Measurements from ENCODE around the gene NUB1. TPM values are rescaled to one million over a fixed set of nuclear protein-coding genes. Genes with fewer than 3 reads are reported as not detected.

Gene NUB1
- total RNA-seq, 1 experiment from 2014 or later = 40.0 TPM

DNA sequence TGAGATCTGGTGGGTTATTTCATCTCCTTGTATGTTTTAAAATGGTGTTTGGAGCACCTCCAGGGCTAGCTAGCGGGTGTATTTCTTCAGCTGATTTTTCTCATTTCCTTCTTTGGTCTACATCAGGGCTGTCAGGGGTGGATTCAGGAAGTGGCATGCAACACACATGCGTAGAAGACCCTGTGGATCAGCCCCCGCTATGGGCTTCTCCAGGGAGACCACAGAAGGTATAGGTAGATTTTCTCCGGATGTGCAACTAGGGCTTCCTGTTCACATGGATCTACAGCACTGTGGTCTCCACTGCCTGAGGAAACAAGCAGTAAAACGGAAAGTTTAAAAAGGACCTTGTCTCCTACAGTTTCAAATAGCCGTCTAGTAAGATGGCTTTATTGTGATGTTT is 10.4 kb downstream of the NUB1 start:
- Histone ChIP-seq H3K9ac (ENCODE audit: low read length) (peak overlapping the region; percentile 23; the same call in 1 of the 2 replicates), H3K4me3 (ENCODE audit: low read length) (no peak overlapping the region), H3K9me2 (replicated peaks; ENCODE audit: insufficient read depth, low read length) (no peaks in the 10 kb centered on the region), H3K4me1 (ENCODE audit: low read length) (peaks cover 50% of the 10 kb centered on the region), H4K20me1 (ENCODE audit: insufficient read depth, low read depth, low read length) (no peaks in the 10 kb centered on the region), H3K27me3 (ENCODE audit: low read length) (no peaks in the 10 kb centered on the region), H3K36me3 (ENCODE audit: insufficient read depth, low read length) (peaks cover 27% of the 10 kb centered on the region), H3K9me3 (ENCODE audit: low read length) (no peaks in the 10 kb centered on the region), H3K27ac (ENCODE audit: low read length) (peak overlapping the region; percentile 49), H2AFZ (ENCODE audit: low read length) (peak overlapping the region; percentile 37; the same call in 1 of the 2 replicates), H3K4me2 (ENCODE audit: low read depth, low read length, poor library complexity, severe bottlenecking) (peak overlapping the region; percentile 99), H3K79me2 (ENCODE audit: low read length) (peaks cover 17% of the 10 kb centered on the region)
- DNase-seq = peak; percentile 50

DNA sequence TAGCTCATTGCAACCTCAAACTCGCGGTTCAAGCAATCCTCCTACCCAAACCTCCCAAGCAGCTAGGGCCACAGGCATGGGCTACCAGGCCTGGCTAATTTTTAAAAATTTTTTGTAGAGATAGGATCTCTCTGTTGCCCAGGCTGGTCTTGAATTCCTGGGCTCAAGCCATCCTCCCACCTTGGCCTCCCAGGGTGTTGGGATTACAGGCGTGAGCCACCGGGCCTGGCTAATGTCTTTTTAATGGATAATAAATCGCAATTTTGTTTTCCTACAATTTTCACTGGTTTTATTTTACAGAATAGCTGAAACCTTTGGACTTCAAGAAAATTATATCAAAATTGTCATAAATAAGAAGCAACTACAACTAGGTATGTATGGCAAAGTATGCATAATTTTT is 10.9 kb downstream of the NUB1 start:
- peaks cover 16% of the 10 kb centered on the region for H3K79me2 ChIP-seq (ENCODE audit: low read length)

GRCh38 chr7:151361193-151361959 is 19.8 kb downstream of the NUB1 start:
- H3K4me2 ChIP-seq (ENCODE audit: low read depth, low read length, poor library complexity, severe bottlenecking) = no peak overlapping the region
- H3K9me3 ChIP-seq (ENCODE audit: low read length) = no peaks in the 10 kb centered on the region
- H2AFZ ChIP-seq (ENCODE audit: low read length) = no peak overlapping the region
- no peaks in the 10 kb centered on the region for H4K20me1 ChIP-seq (ENCODE audit: insufficient read depth, low read depth, low read length)
- no peaks in the 10 kb centered on the region for H3K79me2 ChIP-seq (ENCODE audit: low read length)
- no peak overlapping the region for H3K27ac ChIP-seq (ENCODE audit: low read length)
- H3K4me1 ChIP-seq (ENCODE audit: low read length) = no peaks in the 10 kb centered on the region
- no peak overlapping the region for H3K9ac ChIP-seq (ENCODE audit: low read length)
- no peak overlapping the region for H3K4me3 ChIP-seq (ENCODE audit: low read length)
- no peaks in the 10 kb centered on the region for H3K9me2 ChIP-seq (replicated peaks; ENCODE audit: insufficient read depth, low read length)
- peak; percentile 19 for DNase-seq
- no peaks in the 10 kb centered on the region for H3K27me3 ChIP-seq (ENCODE audit: low read length)
- peaks cover 24% of the 10 kb centered on the region for H3K36me3 ChIP-seq (ENCODE audit: insufficient read depth, low read length)

More for the DNA sequence above, 10.9 kb downstream of the NUB1 start:
- Histone ChIP-seq H3K4me3 (ENCODE audit: low read length) (no peak overlapping the region), H3K27me3 (ENCODE audit: low read length) (no peaks in the 10 kb centered on the region), H3K27ac (ENCODE audit: low read length) (no peak overlapping the region), H3K9me2 (replicated peaks; ENCODE audit: insufficient read depth, low read length) (no peaks in the 10 kb centered on the region), H3K9me3 (ENCODE audit: low read length) (no peaks in the 10 kb centered on the region), H3K9ac (ENCODE audit: low read length) (no peak overlapping the region), H4K20me1 (ENCODE audit: insufficient read depth, low read depth, low read length) (no peaks in the 10 kb centered on the region), H3K36me3 (ENCODE audit: insufficient read depth, low read length) (peaks cover 27% of the 10 kb centered on the region), H2AFZ (ENCODE audit: low read length) (no peak overlapping the region), H3K4me2 (ENCODE audit: low read depth, low read length, poor library complexity, severe bottlenecking) (no peak overlapping the region), H3K4me1 (ENCODE audit: low read length) (peaks cover 50% of the 10 kb centered on the region)
- no peak for DNase-seq

DNA sequence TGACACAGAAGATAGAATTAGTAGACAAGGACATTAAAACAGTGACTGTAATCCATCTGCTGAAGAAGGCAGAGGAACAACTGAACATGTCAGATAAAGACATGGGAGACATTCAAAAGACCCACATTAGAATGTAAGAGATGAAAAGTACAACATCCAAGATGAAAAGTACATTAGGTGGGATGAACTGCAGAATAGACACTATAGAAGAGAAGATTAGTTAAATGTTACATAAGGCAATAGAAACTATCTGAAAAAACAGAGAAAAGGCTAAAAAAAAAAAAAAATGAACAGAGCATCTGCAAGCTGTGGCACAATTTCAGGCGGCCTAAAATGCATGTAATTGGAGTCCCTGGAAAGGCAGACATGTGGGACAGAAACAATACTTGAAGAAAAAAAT is 21.6 kb downstream of the NUB1 start:
- Histone ChIP-seq H3K9me3 (ENCODE audit: low read length) (no peaks in the 10 kb centered on the region), H3K4me3 (ENCODE audit: low read length) (no peak overlapping the region), H4K20me1 (ENCODE audit: insufficient read depth, low read depth, low read length) (no peaks in the 10 kb centered on the region), H3K79me2 (ENCODE audit: low read length) (no peaks in the 10 kb centered on the region), H3K4me1 (ENCODE audit: low read length) (no peaks in the 10 kb centered on the region), H2AFZ (ENCODE audit: low read length) (no peak overlapping the region), H3K27me3 (ENCODE audit: low read length) (no peaks in the 10 kb centered on the region), H3K27ac (ENCODE audit: low read length) (no peak overlapping the region), H3K9me2 (replicated peaks; ENCODE audit: insufficient read depth, low read length) (no peaks in the 10 kb centered on the region), H3K9ac (ENCODE audit: low read length) (no peak overlapping the region), H3K4me2 (ENCODE audit: low read depth, low read length, poor library complexity, severe bottlenecking) (no peak overlapping the region), H3K36me3 (ENCODE audit: insufficient read depth, low read length) (peaks cover 24% of the 10 kb centered on the region)
- no peak for DNase-seq

DNA sequence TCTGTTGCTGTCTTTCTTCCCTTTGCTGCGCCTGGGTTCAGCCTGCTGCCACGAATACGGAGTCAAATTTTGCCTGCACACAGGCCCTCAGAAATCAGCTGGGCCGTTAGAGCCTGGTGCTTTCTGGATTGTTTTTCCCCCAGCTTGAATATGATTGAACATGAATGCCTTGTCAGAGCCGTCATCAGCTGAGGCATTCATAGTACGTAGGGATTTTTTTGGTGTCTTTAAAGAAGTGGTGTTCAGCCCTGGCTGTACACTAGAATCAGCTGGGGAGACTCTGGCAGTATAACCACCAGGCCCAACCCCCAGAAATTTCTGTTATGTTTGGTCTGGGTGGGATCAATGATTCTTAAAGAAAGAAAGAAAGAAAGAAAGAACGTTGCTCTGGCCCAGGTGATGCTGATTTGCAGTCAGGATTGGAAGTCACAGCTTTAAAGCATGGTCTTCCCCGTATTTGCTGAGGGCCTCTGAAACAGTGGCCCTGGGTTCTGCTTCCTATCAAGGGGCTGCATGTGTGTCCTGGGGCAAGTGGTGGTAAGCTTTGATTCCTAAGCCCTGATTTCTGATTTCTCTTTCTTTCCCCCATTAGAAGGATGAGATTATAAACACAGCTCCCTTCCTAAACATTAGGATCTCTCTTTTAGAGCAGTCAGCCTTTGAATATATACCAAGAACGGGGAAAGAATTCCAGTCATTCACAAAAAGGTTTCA is 24.7 kb downstream of the NUB1 start:
- H2AFZ ChIP-seq (ENCODE audit: low read length) = no peak overlapping the region
- no peaks in the 10 kb centered on the region for H3K9me3 ChIP-seq (ENCODE audit: low read length)
- no peak overlapping the region for H3K4me2 ChIP-seq (ENCODE audit: low read depth, low read length, poor library complexity, severe bottlenecking)
- H3K27ac ChIP-seq (ENCODE audit: low read length) = no peak overlapping the region
- H3K4me1 ChIP-seq (ENCODE audit: low read length) = no peaks in the 10 kb centered on the region
- H3K79me2 ChIP-seq (ENCODE audit: low read length) = no peaks in the 10 kb centered on the region
- no peak overlapping the region for H3K9ac ChIP-seq (ENCODE audit: low read length)
- no peak for DNase-seq
- H3K27me3 ChIP-seq (ENCODE audit: low read length) = no peaks in the 10 kb centered on the region
- no peak overlapping the region for H3K4me3 ChIP-seq (ENCODE audit: low read length)
- no peaks in the 10 kb centered on the region for H4K20me1 ChIP-seq (ENCODE audit: insufficient read depth, low read depth, low read length)
- no peaks in the 10 kb centered on the region for H3K9me2 ChIP-seq (replicated peaks; ENCODE audit: insufficient read depth, low read length)
- H3K36me3 ChIP-seq (ENCODE audit: insufficient read depth, low read length) = peaks cover 24% of the 10 kb centered on the region

GRCh38 chr7:151366880-151367222 is 25.2 kb downstream of the NUB1 start:
- no peak overlapping the region for H3K9ac ChIP-seq (ENCODE audit: low read length)
- DNase-seq = no peak

GRCh38 chr7:151367284-151367683 is 25.7 kb downstream of the NUB1 start:
- Histone ChIP-seq H3K9ac (ENCODE audit: low read length) (no peak overlapping the region), H3K4me1 (ENCODE audit: low read length) (no peaks in the 10 kb centered on the region), H3K9me2 (replicated peaks; ENCODE audit: insufficient read depth, low read length) (no peaks in the 10 kb centered on the region), H3K27me3 (ENCODE audit: low read length) (no peaks in the 10 kb centered on the region), H3K4me2 (ENCODE audit: low read depth, low read length, poor library complexity, severe bottlenecking) (no peak overlapping the region), H3K36me3 (ENCODE audit: insufficient read depth, low read length) (peaks cover 17% of the 10 kb centered on the region), H4K20me1 (ENCODE audit: insufficient read depth, low read depth, low read length) (no peaks in the 10 kb centered on the region), H3K4me3 (ENCODE audit: low read length) (no peak overlapping the region), H2AFZ (ENCODE audit: low read length) (no peak overlapping the region), H3K27ac (ENCODE audit: low read length) (no peak overlapping the region), H3K9me3 (ENCODE audit: low read length) (no peaks in the 10 kb centered on the region), H3K79me2 (ENCODE audit: low read length) (no peaks in the 10 kb centered on the region)
- DNase-seq = no peak

More at GRCh38 chr7:151366880-151367222, 25.2 kb downstream of the NUB1 start:
- Histone ChIP-seq H3K4me2 (ENCODE audit: low read depth, low read length, poor library complexity, severe bottlenecking) (no peak overlapping the region), H3K79me2 (ENCODE audit: low read length) (no peaks in the 10 kb centered on the region), H3K27ac (ENCODE audit: low read length) (no peak overlapping the region), H3K27me3 (ENCODE audit: low read length) (no peaks in the 10 kb centered on the region), H3K9me3 (ENCODE audit: low read length) (no peaks in the 10 kb centered on the region), H4K20me1 (ENCODE audit: insufficient read depth, low read depth, low read length) (no peaks in the 10 kb centered on the region), H3K36me3 (ENCODE audit: insufficient read depth, low read length) (peaks cover 21% of the 10 kb centered on the region), H3K9me2 (replicated peaks; ENCODE audit: insufficient read depth, low read length) (no peaks in the 10 kb centered on the region), H3K4me1 (ENCODE audit: low read length) (no peaks in the 10 kb centered on the region), H2AFZ (ENCODE audit: low read length) (no peak overlapping the region), H3K4me3 (ENCODE audit: low read length) (no peak overlapping the region)

- H2AFZ ChIP-seq (ENCODE audit: low read length) = no peak overlapping the region
These were observed 26.5 kb downstream of the NUB1 start for GRCh38 chr7:151368136-151368571.

More at GRCh38 chr7:151368136-151368571, 26.5 kb downstream of the NUB1 start:
- no peaks in the 10 kb centered on the region for H3K9me3 ChIP-seq (ENCODE audit: low read length)
- H3K27me3 ChIP-seq (ENCODE audit: low read length) = no peaks in the 10 kb centered on the region
- peaks cover 10% of the 10 kb centered on the region for H3K36me3 ChIP-seq (ENCODE audit: insufficient read depth, low read length)
- H3K4me3 ChIP-seq (ENCODE audit: low read length) = no peak overlapping the region
- H3K9ac ChIP-seq (ENCODE audit: low read length) = no peak overlapping the region
- H4K20me1 ChIP-seq (ENCODE audit: insufficient read depth, low read depth, low read length) = no peaks in the 10 kb centered on the region
- no peak overlapping the region for H3K4me2 ChIP-seq (ENCODE audit: low read depth, low read length, poor library complexity, severe bottlenecking)
- H3K4me1 ChIP-seq (ENCODE audit: low read length) = no peaks in the 10 kb centered on the region
- H3K27ac ChIP-seq (ENCODE audit: low read length) = no peak overlapping the region
- no peaks in the 10 kb centered on the region for H3K79me2 ChIP-seq (ENCODE audit: low read length)
- no peaks in the 10 kb centered on the region for H3K9me2 ChIP-seq (replicated peaks; ENCODE audit: insufficient read depth, low read length)
- peak; percentile 87 for DNase-seq

Measured in Karpas-422 (cell line).